Measurements from ENCODE around the gene KCTD13. TPM values are rescaled to one million over a fixed set of nuclear protein-coding genes. Genes with fewer than 3 reads are reported as not detected.

Gene KCTD13
- total RNA-seq, 2 donors from 2014 or later = 21.5 to 27.5 TPM

DNA sequence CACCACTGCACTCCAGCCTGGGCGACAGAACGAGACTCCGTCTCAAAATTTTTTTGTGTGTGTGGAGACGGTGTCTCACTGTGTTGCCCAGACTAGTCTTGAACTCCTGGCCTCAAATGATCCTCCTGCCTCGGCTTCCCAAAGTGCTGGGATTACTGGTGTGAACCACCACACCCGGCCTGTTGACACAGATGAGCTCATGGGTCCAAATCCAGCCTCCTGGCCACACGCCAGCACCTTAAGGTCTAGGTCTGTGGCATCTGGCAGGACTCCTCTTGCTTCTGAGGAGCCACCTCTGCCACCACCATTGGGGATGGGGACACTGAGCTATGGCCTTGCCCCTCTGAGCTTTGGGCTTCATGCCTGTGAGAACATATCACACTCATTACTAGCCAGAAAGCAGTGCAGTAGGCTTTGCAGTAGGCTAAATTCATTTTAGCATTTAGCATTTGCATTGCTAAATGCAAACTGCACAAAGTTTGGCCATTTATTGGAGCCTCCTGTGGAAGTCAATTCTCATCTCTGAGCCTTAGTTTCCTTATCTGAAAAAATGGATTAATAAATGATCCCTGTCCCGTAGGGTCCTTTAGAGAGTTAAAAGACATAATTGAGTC, 57.5 kb downstream of the KCTD13 start:
- H3K4me3 Mint-ChIP-seq = no peak overlapping the region
- Histone ChIP-seq H3K27me3 (ENCODE audit: control insufficient read depth, insufficient read depth, low read length, poor library complexity, severe bottlenecking) (no peaks in the 10 kb centered on the region), H3K4me3 (ENCODE audit: low read length) (no peak overlapping the region), H3K9ac (ENCODE audit: extremely low read depth, low read length, poor library complexity, severe bottlenecking) (no peak overlapping the region), H3K27ac (ENCODE audit: low read depth, low read length) (no peak overlapping the region), H3K36me3 (ENCODE audit: control insufficient read depth, insufficient read depth, low read length) (no peaks in the 10 kb centered on the region), H3K4me1 (ENCODE audit: control insufficient read depth, insufficient read depth, low read length) (no peaks in the 10 kb centered on the region), H3K9me3 (ENCODE audit: control insufficient read depth, low read length) (no peaks in the 10 kb centered on the region)
- H3K4me1 Mint-ChIP-seq = no peaks in the 10 kb centered on the region
- WGBS, 2 experiments (ENCODE audit: insufficient coverage in 1 of 2, insufficient read length in 1 of 2) = 90 to 93% methylated on average over 7 to 8 of the region's 8 CpGs
- H3K27ac Mint-ChIP-seq = no peak overlapping the region
- H3K27me3 Mint-ChIP-seq (ENCODE audit: insufficient read depth) = peaks cover 5% of the 10 kb centered on the region
- H3K9me3 Mint-ChIP-seq = no peaks in the 10 kb centered on the region
- peaks cover 5% of the 10 kb centered on the region for H3K36me3 Mint-ChIP-seq (ENCODE audit: low read depth)
- DNase-seq = no peak
- TF ChIP-seq, protein P1, sequence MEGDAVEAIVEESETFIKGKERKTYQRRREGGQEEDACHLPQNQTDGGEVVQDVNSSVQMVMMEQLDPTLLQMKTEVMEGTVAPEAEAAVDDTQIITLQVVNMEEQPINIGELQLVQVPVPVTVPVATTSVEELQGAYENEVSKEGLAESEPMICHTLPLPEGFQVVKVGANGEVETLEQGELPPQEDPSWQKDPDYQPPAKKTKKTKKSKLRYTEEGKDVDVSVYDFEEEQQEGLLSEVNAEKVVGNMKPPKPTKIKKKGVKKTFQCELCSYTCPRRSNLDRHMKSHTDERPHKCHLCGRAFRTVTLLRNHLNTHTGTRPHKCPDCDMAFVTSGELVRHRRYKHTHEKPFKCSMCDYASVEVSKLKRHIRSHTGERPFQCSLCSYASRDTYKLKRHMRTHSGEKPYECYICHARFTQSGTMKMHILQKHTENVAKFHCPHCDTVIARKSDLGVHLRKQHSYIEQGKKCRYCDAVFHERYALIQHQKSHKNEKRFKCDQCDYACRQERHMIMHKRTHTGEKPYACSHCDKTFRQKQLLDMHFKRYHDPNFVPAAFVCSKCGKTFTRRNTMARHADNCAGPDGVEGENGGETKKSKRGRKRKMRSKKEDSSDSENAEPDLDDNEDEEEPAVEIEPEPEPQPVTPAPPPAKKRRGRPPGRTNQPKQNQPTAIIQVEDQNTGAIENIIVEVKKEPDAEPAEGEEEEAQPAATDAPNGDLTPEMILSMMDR (conservative IDR thresholded peaks at IDR 0.05) = no peak

DNA sequence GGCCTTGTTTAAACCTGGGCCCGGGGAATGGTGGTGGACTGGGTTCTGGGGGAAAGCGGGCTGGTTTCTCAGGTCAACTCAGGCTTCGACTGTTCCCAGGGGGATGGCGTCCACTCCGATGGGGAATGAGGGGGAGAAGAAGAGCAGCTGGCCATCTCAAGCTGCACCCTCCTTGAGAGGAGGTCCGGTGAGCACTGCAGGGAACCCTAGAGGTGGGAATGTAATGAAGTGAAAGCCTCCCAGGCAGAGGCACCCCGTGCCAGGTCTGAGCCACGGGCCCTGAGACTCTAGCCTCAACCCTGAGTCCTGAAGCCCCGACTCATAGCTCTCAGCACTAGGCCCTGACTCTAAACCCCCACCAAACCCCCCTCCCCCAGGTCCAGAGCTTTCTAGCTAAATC, 61.8 kb downstream of the KCTD13 start:
- Mint-ChIP-seq H3K27me3 (ENCODE audit: insufficient read depth) (peaks cover 5% of the 10 kb centered on the region), H3K36me3 (ENCODE audit: low read depth) (peaks cover 20% of the 10 kb centered on the region), H3K9me3 (no peaks in the 10 kb centered on the region), H3K4me3 (no peak overlapping the region), H3K27ac (no peak overlapping the region), H3K4me1 (peaks cover 2% of the 10 kb centered on the region)
- TF ChIP-seq, protein P1 (conservative IDR thresholded peaks at IDR 0.05) = no peak
- H3K9me3 ChIP-seq (ENCODE audit: control insufficient read depth, low read length) = no peaks in the 10 kb centered on the region
- DNase-seq = no peak
- H3K27me3 ChIP-seq (ENCODE audit: control insufficient read depth, insufficient read depth, low read length, poor library complexity, severe bottlenecking) = no peaks in the 10 kb centered on the region
- no peak overlapping the region for H3K9ac ChIP-seq (ENCODE audit: extremely low read depth, low read length, poor library complexity, severe bottlenecking)
- 88 to 95% methylated on average over 5 to 9 of the region's 9 CpGs for WGBS, 2 experiments (ENCODE audit: insufficient coverage in 1 of 2, insufficient read length in 1 of 2)
- peaks cover 9% of the 10 kb centered on the region for H3K36me3 ChIP-seq (ENCODE audit: control insufficient read depth, insufficient read depth, low read length)
- no peaks in the 10 kb centered on the region for H3K4me1 ChIP-seq (ENCODE audit: control insufficient read depth, insufficient read depth, low read length)
- H3K27ac ChIP-seq (ENCODE audit: low read depth, low read length) = no peak overlapping the region
- H3K4me3 ChIP-seq (ENCODE audit: low read length) = no peak overlapping the region

DNA sequence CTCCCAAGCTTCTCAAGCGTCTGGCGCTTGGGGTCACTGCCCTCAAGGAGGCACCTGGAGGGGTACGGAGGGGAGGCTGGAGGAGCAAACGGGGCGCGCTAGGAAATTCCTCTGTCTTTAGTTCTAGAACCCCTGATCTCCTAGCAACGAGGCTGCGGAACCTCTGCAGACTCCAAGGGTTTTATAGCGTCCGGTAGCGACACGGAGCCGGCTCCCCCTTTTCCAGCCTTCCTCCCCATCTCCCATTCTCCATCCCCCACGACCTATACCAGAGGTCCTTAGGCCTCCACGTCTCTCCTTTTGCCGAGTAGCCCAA, 62.4 kb downstream of the KCTD13 start:
- Mint-ChIP-seq H3K4me3 (peak overlapping the region; percentile 80), H3K36me3 (ENCODE audit: low read depth) (peaks cover 26% of the 10 kb centered on the region), H3K27me3 (ENCODE audit: insufficient read depth) (peaks cover 5% of the 10 kb centered on the region), H3K9me3 (no peaks in the 10 kb centered on the region), H3K4me1 (peaks cover 2% of the 10 kb centered on the region), H3K27ac (peak overlapping the region; percentile 100)
- 46% methylated on average over 16 of the region's 16 CpGs; no CpG with 5 or more reads in 1 of the 2 experiments for WGBS, 2 experiments (ENCODE audit: insufficient coverage in 1 of 2, insufficient read length in 1 of 2)
- no peak overlapping the region for H3K27ac ChIP-seq (ENCODE audit: low read depth, low read length)
- no peaks in the 10 kb centered on the region for H3K27me3 ChIP-seq (ENCODE audit: control insufficient read depth, insufficient read depth, low read length, poor library complexity, severe bottlenecking)
- H3K36me3 ChIP-seq (ENCODE audit: control insufficient read depth, insufficient read depth, low read length) = peaks cover 10% of the 10 kb centered on the region
- DNase-seq = no peak
- H3K9ac ChIP-seq (ENCODE audit: extremely low read depth, low read length, poor library complexity, severe bottlenecking) = no peak overlapping the region
- TF ChIP-seq, protein P1 (conservative IDR thresholded peaks at IDR 0.05) = no peak
- no peaks in the 10 kb centered on the region for H3K9me3 ChIP-seq (ENCODE audit: control insufficient read depth, low read length)
- no peaks in the 10 kb centered on the region for H3K4me1 ChIP-seq (ENCODE audit: control insufficient read depth, insufficient read depth, low read length)
- no peak overlapping the region for H3K4me3 ChIP-seq (ENCODE audit: low read length)
